Fibroblast of the conjunctiva (primary cell): ENCODE measurements around the gene MAN2C1.
A peak's percentile ranks its signal among the peaks of the same experiment; 100 is the strongest.
"Not testable (repeated sequence)": the region's sequence is repeated elsewhere in the genome, so short reads cannot be mapped to it uniquely, and the experiment has no call there.

Experiments
- DNase-seq: peaks from one replicate; pipeline ENCODE4 v3.0.0-alpha.2; 2010; ENCODE audit warnings: low read depth

MAN2C1 gene

DNA sequence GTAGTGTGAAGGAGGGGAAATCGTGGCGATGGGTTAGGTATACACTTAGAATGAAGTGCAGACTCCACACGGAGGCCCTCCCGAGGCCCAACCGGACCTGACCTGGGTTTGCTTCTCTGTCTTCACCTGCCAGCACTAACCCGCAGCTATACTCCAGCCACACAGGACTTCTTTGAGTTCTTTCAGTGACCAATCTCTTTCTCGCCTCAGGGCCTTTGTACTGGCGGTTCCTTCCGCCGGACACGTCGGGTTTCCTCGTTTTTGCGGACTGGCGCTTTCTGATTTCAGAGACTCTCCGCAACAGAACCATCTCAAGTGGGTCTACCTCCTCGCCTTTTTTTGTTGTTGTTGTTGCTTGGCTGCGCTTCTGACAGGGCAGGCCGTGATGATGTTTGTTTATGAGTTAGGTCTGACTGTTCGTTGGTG lies 21.6 kb downstream of the MAN2C1 start, which contains the start of gene NEIL1:
Gene NEIL1 (plus strand): TSS at position 244 of the 426 bp plus-strand sequence. CDS start 1,867 bp downstream, outside the sequence.
- DNase-seq = no peak

DNA sequence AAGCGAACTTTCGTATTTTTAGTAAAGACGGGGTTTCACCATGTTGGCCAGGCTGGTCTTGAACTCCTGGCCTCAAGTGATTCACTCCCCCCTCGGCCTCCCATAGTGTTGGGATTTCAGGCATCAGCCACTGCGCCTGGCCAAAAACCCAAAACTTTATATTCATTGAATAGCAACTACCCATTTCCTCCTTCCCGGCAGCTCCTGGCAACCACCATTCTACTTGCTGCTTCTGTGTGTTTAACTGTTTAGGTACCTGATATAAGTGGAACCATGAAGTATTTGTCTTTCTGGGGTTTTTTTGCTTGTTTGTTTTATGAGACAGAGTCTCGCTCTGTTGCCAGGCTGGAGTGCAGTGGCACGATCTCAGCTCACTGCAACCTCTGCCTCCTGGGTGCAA lies 24.5 kb downstream of the MAN2C1 start:
- not testable (repeated sequence) for DNase-seq

DNA sequence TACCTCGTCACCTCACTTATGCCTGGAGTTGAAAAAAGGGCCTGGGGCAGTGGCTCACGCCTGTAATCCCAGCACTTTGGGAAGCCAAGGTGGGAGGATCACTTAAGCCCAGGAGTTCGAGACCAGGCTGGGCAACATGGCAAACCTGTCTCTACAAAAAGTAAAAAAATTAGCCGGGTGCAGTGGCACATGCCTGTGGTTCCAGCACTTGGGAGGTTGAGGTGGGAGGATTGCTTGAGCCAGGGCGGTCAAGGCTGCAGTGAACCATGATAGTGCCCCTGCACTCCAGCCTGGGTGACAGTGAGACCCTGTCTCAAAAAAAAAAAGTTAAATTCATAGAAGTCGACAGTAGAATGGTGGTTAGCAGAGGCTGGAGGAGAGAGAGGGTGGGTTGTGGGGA lies 26.2 kb downstream of the MAN2C1 start:
- DNase-seq = no peak

- DNase-seq = no peak
Measured at GRCh38 chr15:75339531-75340240, 28.7 kb downstream of the MAN2C1 start.

GRCh38 chr15:75338661-75339240 lies 29.7 kb downstream of the MAN2C1 start:
- DNase-seq = no peak

GRCh38 chr15:75335705-75336355 lies 32.6 kb downstream of the MAN2C1 start, which contains the start of gene COMMD4:
Gene COMMD4 (plus strand): TSS chr15:75336063. CDS start chr15:75336090, 27 bp downstream.
- peak; percentile 88 for DNase-seq

GRCh38 chr15:75335313-75335704 lies 33.1 kb downstream of the MAN2C1 start:
- no peak for DNase-seq

DNA sequence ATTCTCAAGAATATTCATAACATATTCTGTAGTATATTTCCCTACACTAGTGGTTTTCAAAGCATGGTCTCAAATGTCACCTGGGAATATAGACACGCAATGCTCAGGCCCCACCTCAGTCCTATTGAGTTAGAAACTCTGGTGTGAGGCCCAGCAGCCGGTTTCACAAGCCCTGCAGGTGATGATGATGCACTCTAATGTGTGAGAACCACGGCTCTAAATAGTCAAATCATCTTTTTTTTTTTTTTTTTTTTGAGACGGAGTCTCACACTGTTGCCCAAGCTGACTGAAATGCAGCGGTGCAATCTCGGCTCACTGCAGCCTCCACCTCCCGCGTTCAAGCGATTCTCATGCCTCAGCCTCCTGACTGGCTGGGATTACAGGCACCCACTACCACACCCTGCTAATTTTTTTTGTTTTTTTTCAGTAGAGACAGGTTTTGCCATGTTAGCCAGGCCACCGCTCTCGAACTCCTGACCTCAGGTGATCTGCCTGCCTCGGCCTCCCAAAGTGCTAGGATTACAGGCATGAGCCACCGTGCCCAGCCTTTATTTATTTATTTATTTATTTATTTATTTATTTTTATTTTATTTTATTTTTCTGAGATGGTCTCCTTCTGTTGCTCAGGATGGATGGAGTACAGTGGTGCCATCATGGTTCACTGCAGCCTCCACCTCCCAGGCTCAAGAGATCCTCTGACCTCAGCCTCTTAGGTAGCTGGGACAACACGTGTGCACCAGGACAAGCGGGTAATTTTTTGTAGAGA lies 34.6 kb downstream of the MAN2C1 start:
- not testable (repeated sequence) for DNase-seq

DNA sequence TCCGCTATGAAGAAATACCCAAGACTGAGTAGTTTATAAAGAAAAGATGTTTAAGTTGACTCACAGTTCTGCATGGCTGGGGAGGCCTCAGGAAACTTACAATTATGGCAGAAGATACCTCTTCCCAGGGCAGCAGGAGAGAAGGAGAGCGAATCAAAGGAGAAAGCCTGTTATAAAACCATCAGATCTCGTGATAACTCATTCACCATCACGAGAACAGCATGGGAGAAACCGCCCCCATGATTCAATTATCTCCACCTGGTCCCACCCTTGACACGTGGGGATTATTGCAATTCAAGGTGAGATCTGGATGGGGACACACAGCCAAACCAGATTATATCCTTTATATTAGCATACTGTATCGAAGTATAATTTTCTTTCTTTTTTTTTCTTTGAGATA lies 36.3 kb downstream of the MAN2C1 start:
- DNase-seq = not testable (repeated sequence)

GRCh38 chr15:75329571-75329970 lies 38.8 kb downstream of the MAN2C1 start:
- no peak for DNase-seq

- no peak for DNase-seq
Measured at GRCh38 chr15:75328493-75329314, 39.7 kb downstream of the MAN2C1 start.

DNA sequence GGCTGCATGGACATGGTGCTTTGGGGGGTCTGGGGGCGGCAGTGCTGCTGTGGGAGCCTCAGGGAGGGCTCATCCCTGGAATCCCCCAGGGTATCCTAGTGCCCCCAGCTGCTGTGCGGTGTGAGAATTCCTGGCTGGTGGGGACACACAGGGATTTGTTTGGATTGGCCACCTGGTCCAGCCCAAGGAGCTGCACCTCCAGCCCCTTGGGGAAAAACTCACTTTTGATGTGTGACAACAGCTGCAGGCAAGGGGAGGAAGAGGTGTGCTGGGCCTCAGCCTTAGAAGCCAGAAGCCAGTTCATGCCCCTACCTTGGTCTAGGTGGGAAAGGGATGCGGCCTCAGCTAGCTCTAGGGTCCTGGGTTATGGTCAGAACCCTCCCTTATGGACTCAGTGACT lies 40.9 kb downstream of the MAN2C1 start:
- DNase-seq = no peak

- no peak for DNase-seq
Measured at GRCh38 chr15:75327005-75327404, 41.4 kb downstream of the MAN2C1 start.

DNA sequence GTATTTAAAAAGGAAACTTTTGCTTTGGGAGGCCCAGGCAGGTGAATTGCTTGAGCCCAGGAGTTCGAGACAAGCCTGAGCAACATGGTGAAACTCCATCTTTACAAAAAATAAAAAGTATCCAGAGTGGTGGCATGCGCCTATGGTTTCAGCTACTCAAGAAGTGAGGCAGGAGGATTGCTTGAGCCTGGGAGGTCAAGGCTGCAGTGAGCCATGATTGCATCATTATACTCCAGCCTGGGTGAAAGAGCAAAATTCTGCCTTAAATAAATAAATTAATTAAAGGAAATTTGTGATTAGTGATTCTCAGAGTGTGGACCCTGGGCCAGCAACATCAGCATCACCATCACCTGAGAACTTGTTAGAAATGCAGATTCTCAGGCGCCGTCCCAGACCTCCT lies 42.5 kb downstream of the MAN2C1 start:
- no peak for DNase-seq

- no peak for DNase-seq
Measured at GRCh38 chr15:75321711-75322110, 46.7 kb downstream of the MAN2C1 start.

DNA sequence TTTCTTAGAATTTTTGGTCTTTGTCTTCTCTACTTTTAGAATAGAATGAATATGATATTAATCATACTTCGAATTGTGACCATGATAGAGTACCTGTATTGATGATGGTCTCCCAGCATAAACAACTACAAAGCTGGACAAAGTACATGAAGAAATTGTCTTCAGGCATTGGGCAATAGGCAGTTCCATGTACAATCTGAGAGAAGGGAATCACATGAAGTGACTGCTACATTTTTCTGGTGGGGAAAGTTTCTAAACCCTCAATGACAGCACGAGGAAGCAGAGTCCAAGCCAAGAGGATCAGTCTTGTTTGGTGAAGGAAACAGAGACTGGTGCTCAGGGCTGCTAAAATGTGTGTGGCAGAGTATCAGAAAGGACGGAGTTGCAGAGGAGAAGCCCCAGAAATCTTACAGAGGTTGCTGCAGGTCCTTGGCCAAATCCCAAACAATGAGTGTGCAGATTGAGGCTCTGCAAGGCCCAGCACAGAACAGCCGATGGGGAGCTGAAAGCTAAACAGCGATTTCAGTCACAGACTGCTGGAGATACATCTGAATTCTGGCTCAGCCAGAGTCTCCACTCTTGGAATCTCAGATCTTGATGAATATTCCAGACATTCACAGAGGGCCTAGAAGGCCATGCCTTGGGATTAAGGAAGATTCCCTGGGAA lies 49.0 kb downstream of the MAN2C1 start:
- not testable (repeated sequence) for DNase-seq

DNA sequence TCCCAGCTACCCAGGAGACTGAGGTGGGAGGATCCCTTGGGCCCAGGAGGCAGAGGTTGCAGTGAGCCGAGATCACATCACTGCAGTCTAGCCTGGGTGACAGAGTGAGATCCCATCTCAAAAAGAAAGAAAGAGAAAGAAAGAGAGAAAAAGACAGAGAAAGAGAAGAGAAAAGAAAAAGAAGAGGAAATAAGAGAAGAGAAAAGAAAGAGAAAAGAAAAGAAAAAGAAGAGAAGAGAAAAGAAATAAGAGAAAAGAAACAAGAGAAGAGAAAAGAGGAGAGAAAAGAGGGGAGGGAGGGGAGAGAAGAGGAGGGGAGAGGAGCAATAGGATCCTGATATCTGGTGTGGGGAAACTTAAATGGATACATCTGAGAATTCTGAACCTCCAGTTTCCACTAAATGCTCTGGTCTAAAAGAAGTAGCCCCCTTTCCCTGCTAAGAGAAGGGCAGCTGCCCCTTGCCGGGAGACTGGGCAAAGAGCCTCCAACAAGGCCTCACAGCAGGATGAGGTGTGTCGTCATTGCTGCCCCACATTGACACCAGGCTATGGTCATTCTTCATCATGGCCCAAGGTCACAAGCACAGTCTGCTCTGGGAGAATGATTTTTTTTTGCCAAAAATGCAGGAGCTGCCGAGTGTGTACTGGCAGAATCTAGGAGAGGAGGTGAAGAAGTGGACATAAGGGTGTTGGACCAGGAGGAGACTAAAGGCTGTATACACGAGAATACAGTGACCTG lies 53.7 kb downstream of the MAN2C1 start:
- DNase-seq = no peak

DNA sequence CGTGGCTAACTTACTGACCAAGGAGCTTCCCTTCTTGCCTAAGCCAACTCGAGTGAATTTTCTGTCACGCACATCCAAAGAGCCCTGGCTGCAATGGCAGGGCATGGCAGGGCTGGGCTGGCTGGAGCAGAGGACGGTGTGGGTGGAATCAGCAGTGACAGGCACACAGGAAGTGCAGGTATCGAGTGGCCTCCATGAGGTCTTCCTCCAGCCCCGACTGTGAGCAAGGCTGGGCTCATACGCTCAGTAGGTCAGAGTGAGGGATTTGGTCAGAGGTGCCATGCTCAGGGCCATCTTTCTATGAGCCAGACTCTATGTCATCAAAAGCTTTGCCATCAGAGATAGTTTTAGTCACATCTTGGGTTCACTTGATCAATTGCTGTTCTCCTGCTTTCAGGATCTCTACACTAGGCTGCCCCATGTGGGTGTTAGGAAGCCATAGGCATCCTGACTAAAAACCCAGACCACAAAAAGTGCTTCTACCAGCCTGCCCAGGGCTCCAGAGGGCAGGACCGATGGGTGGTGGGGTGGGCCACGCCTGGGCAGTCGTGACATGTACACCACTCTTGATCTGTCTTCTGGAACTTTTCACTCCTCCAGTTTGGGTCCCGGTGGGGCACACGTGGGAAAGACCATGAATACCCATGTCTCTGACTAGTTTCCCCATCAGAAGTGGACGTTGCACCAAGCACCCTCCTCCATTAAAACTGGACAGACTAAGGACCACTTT lies 55.1 kb downstream of the MAN2C1 start:
- DNase-seq = no peak

- not testable (repeated sequence) for DNase-seq
Measured at GRCh38 chr15:75312548-75312947, 55.9 kb downstream of the MAN2C1 start.
